GM12875 (cell line): ENCODE results near the gene ABI1.

Experiments used
- H3K4me3 ChIP-seq: one replicate; pipeline ENCODE4 v1.5.1; 2011; ENCODE audit warnings: low read depth, low read length, control low read depth
- CTCF ChIP-seq: IDR thresholded peaks from 2 replicates; pipeline ENCODE4 v1.5.1; 2011; ENCODE audit warnings: low read depth, mild to moderate bottlenecking, control low read depth, inconsistent platforms, low read length, moderate library complexity, borderline replicate concordance; ENCODE audit not compliant: insufficient read depth

The ABI1 gene

GRCh38 chr10:26844396-26844975 is 16.3 kb downstream of the ABI1 start:
- no peak overlapping the region for H3K4me3 ChIP-seq
- TF ChIP-seq CTCF = no peak

- no peak for TF ChIP-seq CTCF
Observed at GRCh38 chr10:26843736-26844135, 17.0 kb downstream of the ABI1 start.

GRCh38 chr10:26841733-26842317 is 18.9 kb downstream of the ABI1 start:
- TF ChIP-seq CTCF = no peak
- H3K4me3 ChIP-seq = no peak overlapping the region

More at GRCh38 chr10:26843736-26844135, 17.0 kb downstream of the ABI1 start:
- H3K4me3 ChIP-seq = no peak overlapping the region

GRCh38 chr10:26840938-26841732 is 19.6 kb downstream of the ABI1 start:
- no peak for TF ChIP-seq CTCF
- no peak overlapping the region for H3K4me3 ChIP-seq

- H3K4me3 ChIP-seq = no peak overlapping the region
- TF ChIP-seq CTCF = no peak
Observed at GRCh38 chr10:26839966-26840627, 20.7 kb downstream of the ABI1 start.

- no peak for TF ChIP-seq CTCF
- H3K4me3 ChIP-seq = no peak overlapping the region
Observed at GRCh38 chr10:26837139-26837538, 23.6 kb downstream of the ABI1 start.

GRCh38 chr10:26835025-26835424 is 25.7 kb downstream of the ABI1 start:
- TF ChIP-seq CTCF = no peak
- no peak overlapping the region for H3K4me3 ChIP-seq
